NCI-H82 treated with DMSO at 0.1 percent for 48 hours (cell line): Measurements from ENCODE around the gene ZSCAN5A.
A peak's percentile ranks its signal among the peaks of the same experiment; 100 is the strongest.
"Not testable (repeated sequence)": the region's sequence is repeated elsewhere in the genome, so short reads cannot be mapped to it uniquely, and the experiment has no call there.

Source experiments
- DNase-seq: peaks from one replicate; lab custom pipeline; 2025; ENCODE audit not compliant: unreplicated experiment; lab: John Stamatoyannopoulos, UW

The ZSCAN5A gene

GRCh38 chr19:56315077-56315828 lies 614 bp upstream of the ZSCAN5A start:
- peak; percentile 97 for DNase-seq

- DNase-seq = no peak
Observed at GRCh38 chr19:56314018-56314380, 640 bp downstream of the ZSCAN5A start.

GRCh38 chr19:56312787-56313657 lies 1.6 kb downstream of the ZSCAN5A start:
- DNase-seq = no peak

GRCh38 chr19:56312342-56312741 lies 2.3 kb downstream of the ZSCAN5A start:
- no peak for DNase-seq

- DNase-seq = no peak
Observed at GRCh38 chr19:56310462-56310861, 4.2 kb downstream of the ZSCAN5A start.

GRCh38 chr19:56309511-56310185 lies 5.0 kb downstream of the ZSCAN5A start:
- DNase-seq = no peak

GRCh38 chr19:56308792-56309191 lies 5.8 kb downstream of the ZSCAN5A start:
- DNase-seq = no peak

GRCh38 chr19:56307062-56307461 lies 7.6 kb downstream of the ZSCAN5A start:
- DNase-seq = not testable (repeated sequence)

- DNase-seq = no peak
Observed at GRCh38 chr19:56306016-56306415, 8.6 kb downstream of the ZSCAN5A start.

- DNase-seq = no peak
Observed at GRCh38 chr19:56304243-56304642, 10.4 kb downstream of the ZSCAN5A start.

- no peak for DNase-seq
Observed at GRCh38 chr19:56301886-56302620, 12.6 kb downstream of the ZSCAN5A start.

GRCh38 chr19:56301155-56301554 lies 13.5 kb downstream of the ZSCAN5A start:
- DNase-seq = no peak

GRCh38 chr19:56299688-56300087 lies 15.0 kb downstream of the ZSCAN5A start:
- no peak for DNase-seq

- no peak for DNase-seq
Observed at GRCh38 chr19:56297010-56297409, 17.6 kb downstream of the ZSCAN5A start.

GRCh38 chr19:56295531-56296455 lies 18.8 kb downstream of the ZSCAN5A start:
- DNase-seq = no peak

GRCh38 chr19:56294549-56294948 lies 20.1 kb downstream of the ZSCAN5A start:
- DNase-seq = no peak

- no peak for DNase-seq
Observed at GRCh38 chr19:56291867-56292266, 22.8 kb downstream of the ZSCAN5A start.

- no peak for DNase-seq
Observed at GRCh38 chr19:56290104-56290503, 24.5 kb downstream of the ZSCAN5A start.

- no peak for DNase-seq
Observed at GRCh38 chr19:56284746-56285145, 29.9 kb downstream of the ZSCAN5A start.

GRCh38 chr19:56282809-56283208 lies 31.8 kb downstream of the ZSCAN5A start:
- DNase-seq = no peak
